Measurements from ENCODE around the gene CNTN1.
A peak's percentile ranks its signal among the peaks of the same experiment; 100 is the strongest.

The CNTN1 gene

GRCh38 chr12:40691913-40692764 is at the start of gene CNTN1:
Gene CNTN1, plus strand, starts transcription at chr12:40692439.
- peak; percentile 74 for DNase-seq (ENCODE audit: low read depth, low spot score)

GRCh38 chr12:40643506-40643905 is 48.7 kb upstream of the CNTN1 start:
- no peak for DNase-seq (ENCODE audit: low read depth, low spot score)

GRCh38 chr12:40643976-40644375 is 48.3 kb upstream of the CNTN1 start:
- DNase-seq (ENCODE audit: low read depth, low spot score): no peak

- no peak for DNase-seq (ENCODE audit: low read depth, low spot score)
These were observed 47.5 kb upstream of the CNTN1 start for GRCh38 chr12:40644708-40645107.

GRCh38 chr12:40645361-40645760 is 46.9 kb upstream of the CNTN1 start:
- no peak for DNase-seq (ENCODE audit: low read depth, low spot score)

GRCh38 chr12:40646456-40646855 is 45.8 kb upstream of the CNTN1 start:
- no peak for DNase-seq (ENCODE audit: low read depth, low spot score)

- DNase-seq (ENCODE audit: low read depth, low spot score): no peak
These were observed 45.3 kb upstream of the CNTN1 start for GRCh38 chr12:40646911-40647310.

- DNase-seq (ENCODE audit: low read depth, low spot score): no peak
These were observed 44.6 kb upstream of the CNTN1 start for GRCh38 chr12:40647651-40648050.

- DNase-seq (ENCODE audit: low read depth, low spot score): no peak
These were observed 43.7 kb upstream of the CNTN1 start for GRCh38 chr12:40648519-40648918.

- peak; percentile 9 for DNase-seq (ENCODE audit: low read depth, low spot score)
These were observed 42.1 kb upstream of the CNTN1 start for GRCh38 chr12:40650038-40650704.

- no peak for DNase-seq (ENCODE audit: low read depth, low spot score)
These were observed 36.8 kb upstream of the CNTN1 start for GRCh38 chr12:40655451-40655850.

- DNase-seq (ENCODE audit: low read depth, low spot score): no peak
These were observed 29.9 kb upstream of the CNTN1 start for GRCh38 chr12:40662366-40662765.

- no peak for DNase-seq (ENCODE audit: low read depth, low spot score)
These were observed 28.5 kb upstream of the CNTN1 start for GRCh38 chr12:40663781-40664180.

- DNase-seq (ENCODE audit: low read depth, low spot score): no peak
These were observed 24.1 kb upstream of the CNTN1 start for GRCh38 chr12:40668099-40668529.

- no peak for DNase-seq (ENCODE audit: low read depth, low spot score)
These were observed 19.4 kb upstream of the CNTN1 start for GRCh38 chr12:40672741-40673271.

- no peak for DNase-seq (ENCODE audit: low read depth, low spot score)
These were observed 11.1 kb upstream of the CNTN1 start for GRCh38 chr12:40681148-40681547.

- no peak for DNase-seq (ENCODE audit: low read depth, low spot score)
These were observed 7.3 kb upstream of the CNTN1 start for GRCh38 chr12:40684986-40685385.

GRCh38 chr12:40688085-40688725 is 4.0 kb upstream of the CNTN1 start:
- DNase-seq (ENCODE audit: low read depth, low spot score): no peak

- no peak for DNase-seq (ENCODE audit: low read depth, low spot score)
These were observed 2.7 kb upstream of the CNTN1 start for GRCh38 chr12:40689576-40689975.

GRCh38 chr12:40692765-40693206 is 547 bp downstream of the CNTN1 start:
- DNase-seq (ENCODE audit: low read depth, low spot score): no peak

GRCh38 chr12:40693207-40693821 is 1.1 kb downstream of the CNTN1 start:
- no peak for DNase-seq (ENCODE audit: low read depth, low spot score)

Measured in iPS DF 19.7 (cell line).